Activated T-cell treated with anti-CD3 and anti-CD28 coated beads, Interleukin-2, amount 50 U/mL, for 24 hours (primary cell): ENCODE measurements around the gene PTPRF.
"Not testable (repeated sequence)": the region's sequence is repeated elsewhere in the genome, so short reads cannot be mapped to it uniquely, and the experiment has no call there.

Experiments used
- DNase-seq: peaks from one replicate; pipeline ENCODE4 v3.0.0-alpha.2; 2020
- H3K27ac Mint-ChIP-seq: 2 replicates; pipeline ENCODE4 v1.8.0; 2020; ENCODE audit warnings: mild to moderate bottlenecking, mixed read lengths
- H3K27me3 Mint-ChIP-seq: 2 replicates; pipeline ENCODE4 v1.8.0; 2020; ENCODE audit warnings: mixed read lengths
- H3K36me3 Mint-ChIP-seq: 2 replicates; pipeline ENCODE4 v1.8.0; 2020; ENCODE audit warnings: low read depth, mixed read lengths
- H3K4me1 Mint-ChIP-seq: 2 replicates; pipeline ENCODE4 v1.8.0; 2020; ENCODE audit warnings: low read depth, mixed read lengths
- H3K4me3 Mint-ChIP-seq: 2 replicates; pipeline ENCODE4 v1.8.0; 2020; ENCODE audit warnings: mild to moderate bottlenecking, moderate library complexity, mixed read lengths
- H3K9me3 Mint-ChIP-seq: 2 replicates; pipeline ENCODE4 v1.8.0; 2020; ENCODE audit warnings: mixed read lengths

Gene PTPRF

GRCh38 chr1:43530483-43531106, at the start of gene PTPRF:
Gene PTPRF, plus strand, starts transcription at chr1:43530883. Its CDS starts 14,193 bp downstream, at chr1:43545076.
- DNase-seq = peak; percentile 60
- peaks cover 50% of the 10 kb centered on the region for H3K27me3 Mint-ChIP-seq
- peaks cover 19% of the 10 kb centered on the region for H3K4me1 Mint-ChIP-seq
- H3K36me3 Mint-ChIP-seq = no peaks in the 10 kb centered on the region
- no peaks in the 10 kb centered on the region for H3K9me3 Mint-ChIP-seq
- peak within 1 kb of the TSS; percentile 76 for H3K4me3 Mint-ChIP-seq
- peak within 1 kb of the TSS; percentile 37 for H3K27ac Mint-ChIP-seq

DNA sequence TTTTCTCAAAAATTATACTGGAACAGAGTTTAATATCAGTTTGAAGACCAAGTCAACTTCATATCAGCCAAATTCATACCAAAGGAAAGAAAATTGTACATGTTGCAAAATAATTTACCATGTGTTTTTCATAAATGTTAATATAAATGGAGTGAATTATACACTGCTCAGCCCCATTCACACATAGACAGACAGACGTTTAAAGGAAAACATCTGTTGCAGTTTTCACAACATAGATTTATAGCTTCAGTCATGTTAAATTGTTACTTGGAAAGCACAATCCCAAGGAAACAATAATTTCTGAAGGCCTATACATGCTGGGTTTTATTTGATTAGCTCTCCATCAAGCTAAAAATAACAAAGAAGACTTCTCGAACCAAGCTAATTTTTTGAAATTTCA, 49.2 kb upstream of the PTPRF start:
- peaks cover 6% of the 10 kb centered on the region for H3K27me3 Mint-ChIP-seq
- H3K4me1 Mint-ChIP-seq = peaks cover 4% of the 10 kb centered on the region

GRCh38 chr1:43482215-43482614, 48.5 kb upstream of the PTPRF start:
- H3K27me3 Mint-ChIP-seq = peaks cover 6% of the 10 kb centered on the region
- peaks cover 7% of the 10 kb centered on the region for H3K9me3 Mint-ChIP-seq
- H3K4me3 Mint-ChIP-seq = no peak overlapping the region
- H3K36me3 Mint-ChIP-seq = no peaks in the 10 kb centered on the region
- peaks cover 4% of the 10 kb centered on the region for H3K4me1 Mint-ChIP-seq
- no peak for DNase-seq
- no peak overlapping the region for H3K27ac Mint-ChIP-seq

More for the DNA sequence above, 49.2 kb upstream of the PTPRF start:
- Mint-ChIP-seq H3K9me3 (peaks cover 3% of the 10 kb centered on the region), H3K36me3 (no peaks in the 10 kb centered on the region), H3K27ac (no peak overlapping the region), H3K4me3 (no peak overlapping the region)
- DNase-seq = no peak

DNA sequence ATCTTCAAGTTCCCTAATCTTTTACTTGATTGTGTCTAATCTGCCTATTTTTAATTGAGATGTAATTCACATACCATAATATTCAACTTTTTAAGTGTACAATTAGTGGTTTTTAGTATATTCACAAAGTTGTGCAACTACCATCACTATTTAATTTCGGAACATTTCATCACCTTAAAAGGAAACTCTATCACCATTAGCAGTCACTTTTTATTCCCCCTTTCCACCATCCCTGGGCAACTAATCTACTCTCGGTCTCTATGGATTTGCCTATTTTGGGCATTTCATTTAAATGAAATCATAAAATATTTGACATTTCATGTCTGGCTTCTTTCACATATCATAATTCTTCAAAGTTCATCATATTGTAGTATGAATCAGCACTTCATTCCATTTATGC, 46.3 kb upstream of the PTPRF start:
- Mint-ChIP-seq H3K9me3 (peaks cover 21% of the 10 kb centered on the region), H3K4me3 (no peak overlapping the region), H3K36me3 (peaks cover 2% of the 10 kb centered on the region), H3K4me1 (peaks cover 4% of the 10 kb centered on the region), H3K27me3 (peaks cover 6% of the 10 kb centered on the region), H3K27ac (no peak overlapping the region)
- no peak for DNase-seq

DNA sequence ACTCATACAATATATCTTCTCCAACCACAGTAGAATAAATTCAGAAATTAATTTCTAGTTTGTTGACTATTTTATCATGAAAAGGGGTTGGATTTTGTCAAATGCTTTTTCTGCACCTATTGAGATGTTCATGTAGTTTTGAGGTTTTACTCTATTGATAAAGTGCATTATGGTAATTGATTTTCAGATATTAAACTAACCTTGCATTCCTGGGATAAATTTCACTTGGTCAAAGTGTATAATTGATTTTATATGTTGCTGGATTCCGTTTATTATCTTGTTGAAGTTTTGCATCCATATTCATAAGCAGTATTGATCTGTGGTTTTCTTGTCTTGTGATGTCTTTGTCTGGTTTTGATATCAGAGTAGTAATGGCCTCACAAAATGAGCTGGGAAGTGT, 42.5 kb upstream of the PTPRF start:
- H3K9me3 Mint-ChIP-seq = peaks cover 40% of the 10 kb centered on the region

DNA sequence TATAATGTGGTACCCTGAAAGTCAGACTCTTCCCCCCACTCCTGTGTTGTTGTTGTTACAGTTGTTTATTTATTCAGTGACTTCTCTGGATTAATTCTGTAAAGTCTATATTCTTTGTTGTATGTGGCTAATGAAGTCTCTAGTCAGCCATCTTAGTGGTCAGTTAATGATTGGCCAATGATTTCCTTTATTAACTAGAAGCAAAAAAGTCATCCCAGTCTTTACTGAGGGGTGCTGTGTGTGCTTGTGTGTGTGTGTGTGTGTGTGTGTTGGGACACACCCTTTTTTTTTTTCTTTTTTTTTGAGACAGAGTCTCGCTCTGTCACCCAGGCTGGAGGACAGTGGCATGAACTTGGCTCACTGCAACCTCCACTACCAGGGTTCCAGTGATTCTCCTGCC, 39.6 kb upstream of the PTPRF start:
- H3K36me3 Mint-ChIP-seq = peaks cover 2% of the 10 kb centered on the region
- H3K9me3 Mint-ChIP-seq = peaks cover 40% of the 10 kb centered on the region
- no peak overlapping the region for H3K4me3 Mint-ChIP-seq
- DNase-seq = no peak
- peaks cover 3% of the 10 kb centered on the region for H3K27me3 Mint-ChIP-seq
- H3K27ac Mint-ChIP-seq = no peak overlapping the region
- no peaks in the 10 kb centered on the region for H3K4me1 Mint-ChIP-seq

More for the DNA sequence above, 42.5 kb upstream of the PTPRF start:
- no peak for DNase-seq
- H3K4me1 Mint-ChIP-seq = no peaks in the 10 kb centered on the region
- no peak overlapping the region for H3K4me3 Mint-ChIP-seq
- no peaks in the 10 kb centered on the region for H3K27me3 Mint-ChIP-seq
- peaks cover 2% of the 10 kb centered on the region for H3K36me3 Mint-ChIP-seq
- H3K27ac Mint-ChIP-seq = no peak overlapping the region

GRCh38 chr1:43492826-43493225, 37.9 kb upstream of the PTPRF start:
- DNase-seq = no peak
- H3K4me3 Mint-ChIP-seq = no peak overlapping the region

GRCh38 chr1:43493661-43494450, 36.8 kb upstream of the PTPRF start:
- Mint-ChIP-seq H3K4me3 (no peak overlapping the region), H3K4me1 (no peaks in the 10 kb centered on the region), H3K27me3 (peaks cover 6% of the 10 kb centered on the region), H3K9me3 (peaks cover 24% of the 10 kb centered on the region), H3K27ac (no peak overlapping the region), H3K36me3 (no peaks in the 10 kb centered on the region)
- no peak for DNase-seq

More at GRCh38 chr1:43492826-43493225, 37.9 kb upstream of the PTPRF start:
- Mint-ChIP-seq H3K36me3 (peaks cover 2% of the 10 kb centered on the region), H3K4me1 (no peaks in the 10 kb centered on the region), H3K27ac (no peak overlapping the region), H3K9me3 (peaks cover 31% of the 10 kb centered on the region), H3K27me3 (peaks cover 6% of the 10 kb centered on the region)

DNA sequence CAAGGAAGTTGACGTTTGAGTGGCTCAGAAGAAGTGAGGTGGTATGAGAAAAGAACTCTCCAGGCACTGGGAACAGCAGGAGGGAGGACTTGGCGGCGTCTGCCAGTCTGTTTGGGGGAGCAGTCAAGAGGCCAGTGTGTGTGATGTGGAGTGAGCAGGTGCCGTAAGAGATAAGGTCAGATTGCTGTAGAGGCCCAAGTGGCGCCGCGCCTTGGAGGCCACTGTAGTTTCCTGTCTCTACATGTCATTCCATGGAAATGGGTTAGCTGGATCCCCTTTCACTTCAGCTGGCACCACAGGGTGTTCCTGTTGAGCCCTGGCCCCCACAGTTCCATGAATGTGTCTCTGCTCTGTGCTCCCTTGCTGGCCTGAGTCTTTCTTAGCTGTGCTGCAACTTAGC, 35.5 kb upstream of the PTPRF start:
- no peak for DNase-seq
- H3K36me3 Mint-ChIP-seq = no peaks in the 10 kb centered on the region
- no peak overlapping the region for H3K27ac Mint-ChIP-seq
- peaks cover 13% of the 10 kb centered on the region for H3K9me3 Mint-ChIP-seq
- peaks cover 11% of the 10 kb centered on the region for H3K27me3 Mint-ChIP-seq
- no peaks in the 10 kb centered on the region for H3K4me1 Mint-ChIP-seq
- no peak overlapping the region for H3K4me3 Mint-ChIP-seq

GRCh38 chr1:43499898-43500297, 30.8 kb upstream of the PTPRF start:
- Mint-ChIP-seq H3K4me3 (no peak overlapping the region), H3K4me1 (no peaks in the 10 kb centered on the region), H3K36me3 (no peaks in the 10 kb centered on the region), H3K27me3 (peaks cover 16% of the 10 kb centered on the region), H3K27ac (no peak overlapping the region), H3K9me3 (no peaks in the 10 kb centered on the region)
- no peak for DNase-seq

DNA sequence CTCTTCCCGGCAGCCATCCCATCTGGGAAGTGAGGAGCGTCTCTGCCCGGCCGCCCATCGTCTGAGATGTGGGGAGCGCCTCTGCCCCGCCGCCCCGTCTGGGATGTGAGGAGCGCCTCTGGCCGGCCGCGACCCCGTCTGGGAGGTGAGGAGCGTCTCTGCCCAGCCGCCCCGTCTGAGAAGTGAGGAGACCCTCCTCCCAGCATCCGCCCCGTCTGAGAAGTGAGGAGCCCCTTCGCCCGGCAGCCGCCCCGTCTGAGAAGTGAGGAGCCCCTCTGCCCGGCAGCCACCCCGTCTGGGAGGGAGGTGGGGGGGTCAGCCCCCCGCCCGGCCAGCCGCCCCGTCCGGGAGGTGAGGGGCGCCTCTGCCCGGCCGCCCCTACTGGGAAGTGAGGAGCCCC, 28.9 kb upstream of the PTPRF start:
- not testable (repeated sequence) for H3K9me3 Mint-ChIP-seq, H3K4me1 Mint-ChIP-seq, H3K4me3 Mint-ChIP-seq, H3K36me3 Mint-ChIP-seq, H3K27ac Mint-ChIP-seq, DNase-seq
- peaks cover 23% of the 10 kb centered on the region for H3K27me3 Mint-ChIP-seq

- Mint-ChIP-seq H3K27ac (no peak overlapping the region), H3K4me3 (no peak overlapping the region), H3K4me1 (no peaks in the 10 kb centered on the region), H3K27me3 (peaks cover 21% of the 10 kb centered on the region), H3K9me3 (no peaks in the 10 kb centered on the region), H3K36me3 (no peaks in the 10 kb centered on the region)
- DNase-seq = no peak
Measured at GRCh38 chr1:43503534-43503933, 27.1 kb upstream of the PTPRF start.

- H3K4me1 Mint-ChIP-seq = peaks cover 5% of the 10 kb centered on the region
- no peak overlapping the region for H3K27ac Mint-ChIP-seq
- no peak overlapping the region for H3K4me3 Mint-ChIP-seq
- peaks cover 16% of the 10 kb centered on the region for H3K27me3 Mint-ChIP-seq
- no peak for DNase-seq
- no peaks in the 10 kb centered on the region for H3K36me3 Mint-ChIP-seq
- no peaks in the 10 kb centered on the region for H3K9me3 Mint-ChIP-seq
Measured at GRCh38 chr1:43505077-43505780, 25.5 kb upstream of the PTPRF start.

DNA sequence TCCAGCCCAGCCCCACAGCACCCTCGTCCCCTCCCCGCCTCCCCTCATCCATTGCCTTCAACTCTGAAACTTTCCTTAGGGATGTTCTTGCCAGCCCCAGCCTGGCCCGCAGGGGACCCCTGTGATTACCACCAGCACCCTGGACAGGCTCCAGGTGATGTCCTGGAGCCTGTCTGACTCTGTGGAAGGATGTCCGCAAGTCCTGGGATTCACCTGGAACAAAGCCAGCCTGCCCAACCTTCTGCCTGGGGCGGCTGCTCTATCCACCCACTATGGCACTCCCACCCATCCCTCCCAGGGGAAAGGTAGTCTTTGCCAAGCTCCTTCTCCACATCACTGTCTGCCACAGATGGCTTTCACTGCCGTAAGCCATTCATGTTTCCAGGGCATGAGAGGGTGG, 24.4 kb upstream of the PTPRF start:
- Mint-ChIP-seq H3K9me3 (no peaks in the 10 kb centered on the region), H3K36me3 (no peaks in the 10 kb centered on the region), H3K4me1 (peaks cover 5% of the 10 kb centered on the region), H3K27me3 (peaks cover 12% of the 10 kb centered on the region), H3K27ac (no peak overlapping the region), H3K4me3 (no peak overlapping the region)
- no peak for DNase-seq
